GM23248 (cell line): Measurements from ENCODE around the gene AKT3. TPM values are rescaled to one million over a fixed set of nuclear protein-coding genes. Genes with fewer than 3 reads are reported as not detected.
A peak's percentile ranks its signal among the peaks of the same experiment; 100 is the strongest.

ENCODE experiments used
- DNase-seq: peaks from one replicate; pipeline ENCODE4 v3.0.0-alpha.2; 2015
- H2AFZ ChIP-seq: fragments of 200-600 bp; sonication (generic); 2 replicates; pipeline ENCODE4 v1.6.1; 2016; ENCODE audit warnings: antibody characterized with exemption
- H3F3A ChIP-seq: fragments of 200-600 bp; sonication (generic); 2 replicates; pipeline ENCODE4 v1.6.1; 2016; ENCODE audit warnings: mild to moderate bottlenecking, antibody characterized with exemption, mixed run types; ENCODE audit not compliant: insufficient read depth
- H3K27ac ChIP-seq: fragments of 200-600 bp; sonication (generic); 2 replicates; pipeline ENCODE4 v1.5.1; 2016; ENCODE audit warnings: mild to moderate bottlenecking
- H3K27me3 ChIP-seq: fragments of 200-600 bp; sonication (generic); replicated peaks from 2 replicates; pipeline ENCODE4 v1.6.1; 2016; ENCODE audit warnings: mild to moderate bottlenecking; ENCODE audit not compliant: insufficient read depth
- H3K36me3 ChIP-seq: fragments of 200-600 bp; sonication (generic); 2 replicates; pipeline ENCODE4 v1.6.1; 2016; ENCODE audit warnings: low read depth, mild to moderate bottlenecking
- H3K4me1 ChIP-seq: fragments of 200-600 bp; sonication (generic); 2 replicates; pipeline ENCODE4 v1.6.1; 2016; ENCODE audit warnings: mild to moderate bottlenecking; ENCODE audit not compliant: insufficient read depth
- H3K4me2 ChIP-seq: fragments of 200-600 bp; sonication (generic); one replicate; pipeline ENCODE4 v1.6.1; 2016; ENCODE audit warnings: mild to moderate bottlenecking; ENCODE audit not compliant: unreplicated experiment
- H3K4me3 ChIP-seq: fragments of 200-600 bp; sonication (generic); 2 replicates; pipeline ENCODE4 v1.5.1; 2016; ENCODE audit warnings: mild to moderate bottlenecking
- H3K79me2 ChIP-seq: fragments of 200-600 bp; sonication (generic); 2 replicates; pipeline ENCODE4 v1.6.1; 2016; ENCODE audit warnings: mild to moderate bottlenecking; ENCODE audit not compliant: insufficient read depth
- H3K9ac ChIP-seq: fragments of 200-600 bp; sonication (generic); 2 replicates; pipeline ENCODE4 v1.6.1; 2016; ENCODE audit warnings: mild to moderate bottlenecking
- H3K9me2 ChIP-seq: fragments of 200-600 bp; sonication (generic); 2 replicates; pipeline ENCODE4 v1.6.1; 2016; ENCODE audit warnings: mixed run types, mild to moderate bottlenecking, moderate library complexity; ENCODE audit not compliant: insufficient read depth
- H3K9me3 ChIP-seq: fragments of 200-600 bp; sonication (generic); one replicate; pipeline ENCODE4 v1.6.1; 2017; ENCODE audit warnings: low read depth
- H4K20me1 ChIP-seq: fragments of 200-600 bp; sonication (generic); 2 replicates; pipeline ENCODE4 v1.6.0; 2016; ENCODE audit not compliant: insufficient read depth
- EZH2 ChIP-seq: fragments of 200-600 bp; sonication (generic); IDR thresholded peaks from 2 replicates; pipeline ENCODE4 v1.6.1; 2018; ENCODE audit warnings: antibody characterized with exemption, mild to moderate bottlenecking; ENCODE audit not compliant: insufficient read depth, poor library complexity, severe bottlenecking
- EZH2phosphoT487 ChIP-seq: fragments of 200-600 bp; sonication (generic); IDR thresholded peaks from 2 replicates; pipeline ENCODE4 v1.6.1; 2018; ENCODE audit warnings: antibody characterized with exemption, moderate library complexity, mild to moderate bottlenecking, low read depth; ENCODE audit not compliant: insufficient read depth
- WGBS, 2 experiments: methylation state at CpG; one replicate each; pipeline ENCODE4 v1.1.6; 2015 to 2017; ENCODE audit warnings: low lambda C conversion rate in 2 of 2, low coverage in 1 of 2; ENCODE audit errors: missing lambda C conversion rate in 2 of 2; 5-methylcytosine and 5-hydroxymethylcytosine counted together
- in situ Hi-C: fragments of 300-500 bp; cut with MboI; formaldehyde crosslinking; loops from 2 replicates; pipeline ENCODE4 v1.15.0; 2020
- polyA plus RNA-seq: library from polyadenylated mRNA; unstranded; fragments of >200 nt; fragmentation: Nextera tagmentation; extraction: Ambion mirVana; gene quantifications from 2 replicates; pipeline ENCODE4 v1.2.1, GENCODE V29; 2016
- total RNA-seq: library from RNA; depleted of rRNA; stranded (reverse); fragments of >200 nt; shearing (Covaris generic); gene quantifications from 2 replicates; pipeline ENCODE4 v1.2.3, GENCODE V29; 2014

AKT3 gene
- total and polyA plus RNA-seq, 2 experiments from 2014 or later, result 9.1 to 31.2 TPM

DNA sequence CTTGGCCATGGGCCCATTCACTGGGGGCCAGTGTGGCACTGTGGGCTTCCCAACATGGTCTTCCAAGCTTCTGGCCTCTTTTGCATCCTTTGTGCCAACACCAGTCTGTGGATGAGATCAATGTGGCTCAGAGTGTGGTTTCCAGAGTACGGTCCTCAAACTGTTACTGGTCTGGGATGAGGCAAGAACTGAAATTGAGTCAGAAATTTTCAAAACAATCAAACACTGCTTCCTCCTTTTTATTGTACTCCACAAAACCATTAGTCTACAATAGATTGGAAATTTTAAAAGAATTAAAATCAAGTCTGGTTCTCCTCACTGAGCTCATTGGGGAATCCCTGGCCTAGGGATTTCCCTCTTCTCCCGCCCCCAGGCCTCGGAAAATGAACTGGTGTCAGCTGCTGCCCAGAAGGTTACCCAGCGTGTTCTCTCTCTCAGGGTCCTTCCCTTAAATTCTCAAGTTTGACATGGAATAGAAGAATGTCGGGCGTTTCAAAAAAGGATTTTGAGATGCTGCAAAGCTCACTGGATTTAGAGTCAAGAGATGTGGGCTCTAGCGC lies 372.2 kb downstream of the AKT3 start:
- no peak overlapping the region for H3K4me2 ChIP-seq
- H3K36me3 ChIP-seq, result no peaks in the 10 kb centered on the region
- no peaks in the 10 kb centered on the region for H3K79me2 ChIP-seq
- no peak overlapping the region for H3K9ac ChIP-seq
- H3K4me3 ChIP-seq, result no peak overlapping the region
- no peaks in the 10 kb centered on the region for H4K20me1 ChIP-seq
- H3K4me1 ChIP-seq, result peaks cover 13% of the 10 kb centered on the region
- no peak overlapping the region for H3K27ac ChIP-seq
- TF ChIP-seq EZH2 (no peak), EZH2phosphoT487 (no peak)
- H3K27me3 ChIP-seq, result no peaks in the 10 kb centered on the region
- no peaks in the 10 kb centered on the region for H3F3A ChIP-seq
- in situ Hi-C loops, result no loop called here
- no peak overlapping the region for H2AFZ ChIP-seq
- no peaks in the 10 kb centered on the region for H3K9me2 ChIP-seq
- no peak for DNase-seq
- 93 to 95% methylated on average over 7 of the region's 7 CpGs for WGBS, 2 experiments
- H3K9me3 ChIP-seq, result no peaks in the 10 kb centered on the region

DNA sequence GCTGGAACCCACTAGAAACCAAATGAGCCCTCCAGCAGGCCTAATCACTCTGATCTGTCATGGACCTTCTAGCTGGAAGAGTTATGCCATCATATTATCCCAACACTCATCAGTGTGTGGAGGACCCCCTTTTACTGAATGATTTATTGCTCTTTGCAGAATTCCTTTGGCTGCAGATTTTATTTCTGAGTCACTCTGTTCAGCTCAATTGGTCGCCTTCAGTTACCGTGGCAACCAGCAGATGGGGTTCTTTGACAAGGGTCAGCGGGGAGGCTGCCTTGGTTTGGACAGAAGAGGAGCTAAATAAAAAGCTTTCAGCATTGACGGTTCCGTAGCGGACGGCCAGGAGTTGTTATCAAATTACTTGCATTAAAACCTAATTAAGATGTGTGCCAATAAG lies 374.1 kb downstream of the AKT3 start:
- H3K27me3 ChIP-seq, result no peaks in the 10 kb centered on the region
- no peaks in the 10 kb centered on the region for H3K79me2 ChIP-seq
- H3K9me3 ChIP-seq, result no peaks in the 10 kb centered on the region
- H3K4me1 ChIP-seq, result peaks cover 17% of the 10 kb centered on the region
- WGBS, 2 experiments, result 79 to 92% methylated on average over 7 of the region's 7 CpGs
- H2AFZ ChIP-seq, result no peak overlapping the region
- TF ChIP-seq EZH2phosphoT487 (no peak), EZH2 (no peak)
- in situ Hi-C loops, result no loop called here
- peaks cover 4% of the 10 kb centered on the region; the same call in 1 of the 2 replicates for H3F3A ChIP-seq
- H3K4me3 ChIP-seq, result no peak overlapping the region
- no peaks in the 10 kb centered on the region for H4K20me1 ChIP-seq
- no peak for DNase-seq
- H3K36me3 ChIP-seq, result no peaks in the 10 kb centered on the region
- no peaks in the 10 kb centered on the region for H3K9me2 ChIP-seq
- H3K27ac ChIP-seq, result no peak overlapping the region
- H3K4me2 ChIP-seq, result no peak overlapping the region
- H3K9ac ChIP-seq, result no peak overlapping the region

DNA sequence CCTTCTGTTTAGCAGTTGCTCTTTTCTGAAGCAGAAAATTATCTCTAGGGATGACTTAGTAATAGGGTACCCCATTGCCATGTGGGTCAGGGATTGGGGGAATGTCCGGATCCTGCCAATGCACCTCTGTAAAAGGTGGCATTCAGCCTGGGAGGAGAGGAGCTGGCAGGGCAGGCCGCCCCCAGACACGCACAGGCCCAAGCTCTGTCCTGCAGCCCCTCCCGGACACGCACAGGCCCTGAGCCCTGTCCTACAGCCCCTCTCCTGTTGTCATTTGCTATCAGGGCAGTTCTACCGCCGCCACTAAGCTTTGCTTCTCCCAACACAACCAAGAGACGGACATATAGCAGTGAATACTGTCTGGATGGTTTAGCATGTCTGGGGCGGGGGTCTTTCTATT lies 375.1 kb downstream of the AKT3 start:
- H3K27ac ChIP-seq, result no peak overlapping the region
- H3K27me3 ChIP-seq, result no peaks in the 10 kb centered on the region
- H3F3A ChIP-seq, result peaks cover 4% of the 10 kb centered on the region; the same call in 1 of the 2 replicates
- in situ Hi-C loops, result no loop called here
- H4K20me1 ChIP-seq, result no peaks in the 10 kb centered on the region
- no peaks in the 10 kb centered on the region for H3K9me2 ChIP-seq
- no peaks in the 10 kb centered on the region for H3K79me2 ChIP-seq
- H3K9me3 ChIP-seq, result no peaks in the 10 kb centered on the region
- no peaks in the 10 kb centered on the region for H3K36me3 ChIP-seq
- WGBS, 2 experiments, result 97 to 99% methylated on average over 9 of the region's 9 CpGs
- no peak overlapping the region for H2AFZ ChIP-seq
- TF ChIP-seq EZH2, result no peak
- no peak for TF ChIP-seq EZH2phosphoT487
- H3K4me3 ChIP-seq, result no peak overlapping the region
- H3K4me2 ChIP-seq, result no peak overlapping the region
- peaks cover 17% of the 10 kb centered on the region for H3K4me1 ChIP-seq
- DNase-seq, result no peak
- H3K9ac ChIP-seq, result no peak overlapping the region

DNA sequence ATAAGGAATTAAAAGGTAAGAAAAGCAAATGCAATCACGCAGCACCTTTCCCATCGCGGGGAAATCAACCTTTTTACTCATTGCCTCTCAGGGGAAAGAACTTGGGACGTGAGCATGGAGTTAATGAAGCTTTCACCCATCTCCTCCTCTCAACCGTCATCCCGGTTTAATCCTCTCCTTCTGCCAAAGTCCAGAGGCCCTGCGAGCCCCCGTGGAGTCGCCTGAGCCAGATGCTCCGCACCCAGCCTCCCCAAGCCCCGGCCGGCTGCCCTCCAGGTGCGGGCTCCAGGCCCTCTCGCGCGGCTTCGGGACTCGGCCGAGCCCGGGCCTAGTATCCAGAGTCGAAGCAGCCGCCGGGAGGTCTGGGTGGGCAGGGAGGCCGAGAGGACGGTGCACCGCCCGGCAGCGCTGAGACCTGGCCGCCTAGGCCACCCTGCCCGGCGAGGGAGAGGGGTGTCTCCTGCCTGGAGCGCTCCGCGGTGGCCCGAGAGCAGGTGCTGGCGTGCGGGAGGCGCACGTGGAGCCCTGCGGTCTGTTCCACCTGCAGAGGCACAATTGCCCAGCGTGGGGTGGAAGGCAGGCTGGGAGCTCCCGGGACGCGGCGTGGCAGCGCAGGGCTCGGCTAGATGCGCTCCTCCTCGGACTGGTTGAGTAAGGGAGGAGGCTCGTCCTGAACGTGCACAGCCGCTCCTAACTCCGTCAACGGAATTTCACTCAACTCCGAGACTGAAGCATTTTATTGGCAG lies 375.7 kb downstream of the AKT3 start:
- in situ Hi-C loops, result no loop called here
- no peaks in the 10 kb centered on the region for H4K20me1 ChIP-seq
- no peaks in the 10 kb centered on the region for H3K9me3 ChIP-seq
- H2AFZ ChIP-seq, result peak overlapping the region; percentile 88; the same call in 1 of the 2 replicates
- DNase-seq, result no peak
- H3K4me1 ChIP-seq, result peaks cover 17% of the 10 kb centered on the region
- TF ChIP-seq EZH2, result no peak
- no peak for TF ChIP-seq EZH2phosphoT487
- no peaks in the 10 kb centered on the region for H3K79me2 ChIP-seq
- no peaks in the 10 kb centered on the region for H3K9me2 ChIP-seq
- H3K27me3 ChIP-seq, result no peaks in the 10 kb centered on the region
- 81 to 84% methylated on average over 40 to 55 of the region's 55 CpGs for WGBS, 2 experiments
- H3K4me3 ChIP-seq, result peak overlapping the region; percentile 75
- peak overlapping the region; percentile 67 for H3K27ac ChIP-seq
- H3F3A ChIP-seq, result peaks cover 4% of the 10 kb centered on the region; the same call in 1 of the 2 replicates
- no peaks in the 10 kb centered on the region for H3K36me3 ChIP-seq
- H3K9ac ChIP-seq, result peak overlapping the region; percentile 80
- H3K4me2 ChIP-seq, result peak overlapping the region; percentile 99
